Measurements from ENCODE around the gene ITPK1. TPM values are rescaled to one million over a fixed set of nuclear protein-coding genes. Genes with fewer than 3 reads are reported as not detected.

The ITPK1 gene
- total RNA-seq, 4 donors from 2014 or later, result 43.9 to 56.1 (median 44.5) TPM

GRCh38 chr14:93059260-93059659, 56.5 kb downstream of the ITPK1 start:
- peaks cover 37 to 80% of the 10 kb centered on the region in 2 donors for H3K4me1 ChIP-seq
- TF ChIP-seq POLR2A (IDR thresholded peaks at IDR 0.05), result no peak
- TF ChIP-seq CTCF (IDR thresholded peaks at IDR 0.05), result no peak
- no peaks in the 10 kb centered on the region for H3K9me3 ChIP-seq
- DNase-seq, result no peak
- no peak overlapping the region for H3K27ac ChIP-seq
- no peaks in the 10 kb centered on the region for H3K36me3 ChIP-seq
- no peaks in the 10 kb centered on the region for H3K27me3 ChIP-seq
- no peak overlapping the region for H3K4me3 ChIP-seq (replicated peaks in 1 of 3)
- 95 to 96% methylated on average over 4 to 14 of the region's 16 CpGs for WGBS, 2 donors
- intact Hi-C loops (cut with DNase I), result no loop called here

- H3K27ac ChIP-seq, result peak overlapping the region in 1 of 3 donors; percentile 74
- H3K4me3 ChIP-seq (replicated peaks in 1 of 3), result no peak overlapping the region
- no peaks in the 10 kb centered on the region for H3K27me3 ChIP-seq
- H3K4me1 ChIP-seq, result peaks cover 37 to 79% of the 10 kb centered on the region in 2 donors
- TF ChIP-seq POLR2A (IDR thresholded peaks at IDR 0.05) (no peak), CTCF (IDR thresholded peaks at IDR 0.05) (no peak)
- no peaks in the 10 kb centered on the region for H3K9me3 ChIP-seq
- DNase-seq, result no peak
- intact Hi-C loops (cut with DNase I), result no loop called here
- 93 to 97% methylated on average over 12 to 14 of the region's 14 CpGs for WGBS, 2 donors
- H3K36me3 ChIP-seq, result no peaks in the 10 kb centered on the region
Measured at GRCh38 chr14:93057586-93058280, 58.0 kb downstream of the ITPK1 start.

GRCh38 chr14:93056840-93057585, 58.7 kb downstream of the ITPK1 start:
- no peak for DNase-seq
- no peaks in the 10 kb centered on the region for H3K9me3 ChIP-seq
- WGBS, 2 donors, result 79 to 93% methylated on average over 13 of the region's 14 CpGs
- no peak overlapping the region for H3K4me3 ChIP-seq (replicated peaks in 1 of 3)
- H3K27me3 ChIP-seq, result no peaks in the 10 kb centered on the region
- peak overlapping the region in 2 of 3 donors; percentile 47 to 74 for H3K27ac ChIP-seq
- TF ChIP-seq CTCF (IDR thresholded peaks at IDR 0.05), result no peak
- no peak for TF ChIP-seq POLR2A (IDR thresholded peaks at IDR 0.05)
- H3K4me1 ChIP-seq, result peaks cover 37 to 74% of the 10 kb centered on the region in 2 donors
- no peaks in the 10 kb centered on the region for H3K36me3 ChIP-seq
- intact Hi-C loops (cut with DNase I), result no loop called here

GRCh38 chr14:93056166-93056839, 59.4 kb downstream of the ITPK1 start:
- DNase-seq, result peak; percentile 29 to 66
- peaks cover 34 to 70% of the 10 kb centered on the region in 2 donors for H3K4me1 ChIP-seq
- no peaks in the 10 kb centered on the region for H3K36me3 ChIP-seq
- intact Hi-C loops (cut with DNase I), result no loop called here
- H3K27ac ChIP-seq, result peak overlapping the region; percentile 47 to 74 (median 50)
- H3K4me3 ChIP-seq (replicated peaks in 1 of 3), result no peak overlapping the region
- no peaks in the 10 kb centered on the region for H3K27me3 ChIP-seq
- WGBS, 2 donors, result 82 to 89% methylated on average over 5 of the region's 5 CpGs
- no peak for TF ChIP-seq CTCF (IDR thresholded peaks at IDR 0.05)
- no peak for TF ChIP-seq POLR2A (IDR thresholded peaks at IDR 0.05)
- H3K9me3 ChIP-seq, result no peaks in the 10 kb centered on the region

All from thyroid gland (tissue), 4 donors.